Ishikawa (cell line): ENCODE data around the gene AKAP9.

Experiments used
- CEBPB ChIP-seq: IDR thresholded peaks from 2 replicates; pipeline ENCODE4 v1.6.1; 2012
- CREB1 ChIP-seq: IDR thresholded peaks from 2 replicates; pipeline ENCODE4 v1.6.1; 2012; ENCODE audit warnings: low read depth
- EGR1 ChIP-seq: IDR thresholded peaks from 2 replicates; pipeline ENCODE4 v1.6.1; 2012
- EP300 ChIP-seq: IDR thresholded peaks from 2 replicates; pipeline ENCODE4 v1.6.1; 2012; ENCODE audit warnings: borderline replicate concordance
- FOXM1 ChIP-seq: IDR thresholded peaks from 2 replicates; pipeline ENCODE4 v1.6.1; 2012; ENCODE audit warnings: low read depth, borderline replicate concordance
- NFIC ChIP-seq: IDR thresholded peaks from 2 replicates; pipeline ENCODE4 v1.6.1; 2012
- RAD21 ChIP-seq: IDR thresholded peaks from 2 replicates; pipeline ENCODE4 v1.6.1; 2012; ENCODE audit warnings: low read depth
- TAF1 ChIP-seq: IDR thresholded peaks from 2 replicates; pipeline ENCODE4 v1.6.1; 2012; ENCODE audit warnings: low read depth, mild to moderate bottlenecking
- TCF12 ChIP-seq: IDR thresholded peaks from 2 replicates; pipeline ENCODE4 v1.6.1; 2012; ENCODE audit warnings: low read depth
- TEAD4 ChIP-seq: IDR thresholded peaks from 2 replicates; pipeline ENCODE4 v1.6.1; 2012
- YY1 ChIP-seq: IDR thresholded peaks from 2 replicates; pipeline ENCODE4 v1.6.1; 2012; ENCODE audit warnings: low read depth
- ZBTB7A ChIP-seq: IDR thresholded peaks from 2 replicates; pipeline ENCODE4 v1.6.1; 2012; ENCODE audit warnings: low read depth
- TF ChIP-seq, protein P1 (sequence below): IDR thresholded peaks from 2 replicates; pipeline ENCODE4 v1.6.1; 2012; ENCODE audit warnings: low read depth, mild to moderate bottlenecking
- TF ChIP-seq, protein P2 (sequence below): IDR thresholded peaks from 2 replicates; pipeline ENCODE4 v1.6.1; 2012

DNA sequence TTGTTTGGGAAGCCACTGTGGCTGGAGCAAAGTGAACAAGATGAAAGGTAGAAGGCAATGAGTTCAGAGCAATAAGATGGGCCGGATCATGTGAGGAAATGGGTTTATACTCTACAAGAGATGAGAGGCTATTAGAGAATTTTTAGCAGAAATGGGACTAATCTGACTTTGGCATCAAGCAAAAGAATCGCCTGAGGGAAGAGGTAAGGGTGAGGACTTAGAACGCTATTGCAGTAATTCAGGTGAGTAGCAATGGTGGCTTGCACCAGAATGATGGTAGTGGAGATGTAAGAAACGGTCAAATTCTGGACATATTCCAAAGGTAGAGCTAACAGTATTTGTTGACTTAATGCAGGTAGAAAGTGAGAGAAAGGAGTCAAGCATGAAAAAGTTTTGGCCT lies 29.5 kb upstream of the AKAP9 start:
- no peak for TF ChIP-seq RAD21
- no peak for TF ChIP-seq EP300
- TF ChIP-seq EGR1 = no peak
- TF ChIP-seq TAF1 = no peak
- no peak for TF ChIP-seq NFIC
- TF ChIP-seq, protein P1, sequence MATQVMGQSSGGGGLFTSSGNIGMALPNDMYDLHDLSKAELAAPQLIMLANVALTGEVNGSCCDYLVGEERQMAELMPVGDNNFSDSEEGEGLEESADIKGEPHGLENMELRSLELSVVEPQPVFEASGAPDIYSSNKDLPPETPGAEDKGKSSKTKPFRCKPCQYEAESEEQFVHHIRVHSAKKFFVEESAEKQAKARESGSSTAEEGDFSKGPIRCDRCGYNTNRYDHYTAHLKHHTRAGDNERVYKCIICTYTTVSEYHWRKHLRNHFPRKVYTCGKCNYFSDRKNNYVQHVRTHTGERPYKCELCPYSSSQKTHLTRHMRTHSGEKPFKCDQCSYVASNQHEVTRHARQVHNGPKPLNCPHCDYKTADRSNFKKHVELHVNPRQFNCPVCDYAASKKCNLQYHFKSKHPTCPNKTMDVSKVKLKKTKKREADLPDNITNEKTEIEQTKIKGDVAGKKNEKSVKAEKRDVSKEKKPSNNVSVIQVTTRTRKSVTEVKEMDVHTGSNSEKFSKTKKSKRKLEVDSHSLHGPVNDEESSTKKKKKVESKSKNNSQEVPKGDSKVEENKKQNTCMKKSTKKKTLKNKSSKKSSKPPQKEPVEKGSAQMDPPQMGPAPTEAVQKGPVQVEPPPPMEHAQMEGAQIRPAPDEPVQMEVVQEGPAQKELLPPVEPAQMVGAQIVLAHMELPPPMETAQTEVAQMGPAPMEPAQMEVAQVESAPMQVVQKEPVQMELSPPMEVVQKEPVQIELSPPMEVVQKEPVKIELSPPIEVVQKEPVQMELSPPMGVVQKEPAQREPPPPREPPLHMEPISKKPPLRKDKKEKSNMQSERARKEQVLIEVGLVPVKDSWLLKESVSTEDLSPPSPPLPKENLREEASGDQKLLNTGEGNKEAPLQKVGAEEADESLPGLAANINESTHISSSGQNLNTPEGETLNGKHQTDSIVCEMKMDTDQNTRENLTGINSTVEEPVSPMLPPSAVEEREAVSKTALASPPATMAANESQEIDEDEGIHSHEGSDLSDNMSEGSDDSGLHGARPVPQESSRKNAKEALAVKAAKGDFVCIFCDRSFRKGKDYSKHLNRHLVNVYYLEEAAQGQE = no peak
- no peak for TF ChIP-seq TCF12
- TF ChIP-seq CEBPB = no peak
- TF ChIP-seq FOXM1 = no peak
- no peak for TF ChIP-seq YY1
- no peak for TF ChIP-seq ZBTB7A
- no peak for TF ChIP-seq CREB1
- TF ChIP-seq, protein P2, sequence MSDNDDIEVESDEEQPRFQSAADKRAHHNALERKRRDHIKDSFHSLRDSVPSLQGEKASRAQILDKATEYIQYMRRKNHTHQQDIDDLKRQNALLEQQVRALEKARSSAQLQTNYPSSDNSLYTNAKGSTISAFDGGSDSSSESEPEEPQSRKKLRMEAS = no peak
- no peak for TF ChIP-seq TEAD4
